Measurements from ENCODE around the gene PDE4DIP.
"Not testable (repeated sequence)": the region's sequence is repeated elsewhere in the genome, so short reads cannot be mapped to it uniquely, and the experiment has no call there.

The PDE4DIP gene

DNA sequence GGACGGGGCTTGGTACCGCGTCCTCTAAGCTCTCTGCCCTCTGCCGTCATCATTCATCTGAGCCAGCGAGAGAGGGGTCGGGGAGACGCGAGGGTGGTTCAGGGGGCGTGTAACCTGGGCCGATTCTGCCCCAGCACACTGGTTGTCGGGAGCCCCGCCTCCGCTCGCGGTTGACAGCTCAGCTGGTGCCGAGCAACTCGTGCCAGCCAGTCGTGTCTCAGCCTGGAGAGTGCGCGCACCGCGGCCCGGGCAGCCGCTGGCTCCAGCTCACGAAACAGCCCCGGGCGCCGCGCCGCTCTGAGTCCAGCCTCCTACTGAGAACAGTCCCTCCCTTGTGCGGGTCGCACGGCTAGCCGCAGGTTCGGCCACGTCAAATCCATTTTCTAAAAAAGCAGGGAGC lies at the start of gene PDE4DIP:
PDE4DIP (plus strand) TSS at position 209 of the 400 bp plus-strand sequence. CDS start 347 bp downstream, outside the sequence.
- H3K4me3 ChIP-seq (ENCODE audit: low read length); DNase-seq (ENCODE audit: low read depth): not testable (repeated sequence)

DNA sequence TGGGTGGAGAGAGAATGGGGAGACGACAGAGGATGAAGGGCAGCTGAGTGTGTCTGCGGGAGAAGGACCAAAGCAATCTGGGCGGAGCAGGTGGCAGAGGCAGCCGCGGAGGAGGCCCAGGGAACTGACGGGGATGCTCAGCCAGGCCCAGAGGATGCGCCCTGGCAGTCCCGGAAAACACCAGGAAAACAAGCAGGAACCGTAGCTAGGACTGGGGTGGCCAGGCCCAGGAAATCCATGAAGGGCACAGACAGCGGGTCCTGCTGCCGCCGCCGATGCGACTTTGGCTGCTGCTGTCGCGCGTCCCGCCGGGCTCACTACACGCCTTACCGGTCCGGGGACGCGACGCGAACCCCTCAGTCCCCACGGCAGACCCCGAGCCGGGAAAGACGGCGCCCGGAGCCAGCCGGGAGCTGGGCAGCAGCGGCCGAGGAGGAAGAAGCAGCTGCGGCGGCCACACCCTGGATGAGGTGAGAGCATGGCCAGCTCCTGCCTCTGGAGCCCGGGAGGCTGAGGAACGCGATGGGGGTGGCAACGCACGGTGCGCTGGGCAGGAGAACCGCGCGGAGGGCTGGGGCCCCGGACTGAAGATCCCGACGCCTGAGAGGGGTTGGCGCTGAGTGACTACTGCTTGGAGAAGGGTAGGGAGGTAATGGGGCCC lies 35.8 kb upstream of the PDE4DIP start:
- not testable (repeated sequence) for DNase-seq (ENCODE audit: low read depth)

DNA sequence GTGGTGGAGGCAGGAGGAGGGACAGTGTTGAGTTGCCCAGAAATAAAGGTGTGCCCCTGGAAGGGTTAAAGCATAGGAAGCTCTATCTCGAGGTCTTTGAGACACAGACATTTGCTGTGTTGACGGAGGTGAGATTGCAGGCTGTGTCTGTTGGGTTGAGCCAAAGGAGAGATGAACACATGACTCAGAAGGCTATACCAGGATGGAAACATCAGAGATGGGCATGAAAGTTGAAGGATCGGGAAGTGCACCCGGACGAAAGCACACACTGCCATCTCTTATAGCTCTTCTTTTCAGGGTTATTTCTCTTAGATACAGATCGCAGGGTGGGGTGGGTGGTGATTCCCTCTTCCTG lies 35.3 kb upstream of the PDE4DIP start:
- H3K4me3 ChIP-seq (ENCODE audit: low read length); DNase-seq (ENCODE audit: low read depth): not testable (repeated sequence)

More for the DNA sequence above, 35.8 kb upstream of the PDE4DIP start:
- not testable (repeated sequence) for H3K4me3 ChIP-seq (ENCODE audit: low read length)

DNA sequence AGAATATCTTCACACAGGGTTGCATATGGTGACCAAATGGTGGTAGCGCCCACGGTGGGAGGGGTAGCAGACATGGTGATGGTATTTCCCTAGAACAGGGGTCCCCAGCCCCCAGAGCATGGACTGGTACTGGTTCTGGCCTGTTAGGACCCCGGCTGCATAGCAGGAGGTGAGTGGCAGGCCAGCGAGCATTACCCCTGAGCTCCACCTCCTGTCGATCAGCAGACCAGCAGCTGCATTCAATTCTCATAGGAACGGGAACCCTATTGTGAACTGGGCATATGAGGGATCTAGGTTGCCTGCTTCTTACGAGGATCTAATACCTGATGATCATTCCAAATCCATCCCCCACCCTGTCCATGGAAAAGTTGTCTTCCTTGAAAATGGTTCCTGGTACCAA lies 22.0 kb upstream of the PDE4DIP start:
- not testable (repeated sequence) for H3K4me3 ChIP-seq (ENCODE audit: low read length); DNase-seq (ENCODE audit: low read depth)

DNA sequence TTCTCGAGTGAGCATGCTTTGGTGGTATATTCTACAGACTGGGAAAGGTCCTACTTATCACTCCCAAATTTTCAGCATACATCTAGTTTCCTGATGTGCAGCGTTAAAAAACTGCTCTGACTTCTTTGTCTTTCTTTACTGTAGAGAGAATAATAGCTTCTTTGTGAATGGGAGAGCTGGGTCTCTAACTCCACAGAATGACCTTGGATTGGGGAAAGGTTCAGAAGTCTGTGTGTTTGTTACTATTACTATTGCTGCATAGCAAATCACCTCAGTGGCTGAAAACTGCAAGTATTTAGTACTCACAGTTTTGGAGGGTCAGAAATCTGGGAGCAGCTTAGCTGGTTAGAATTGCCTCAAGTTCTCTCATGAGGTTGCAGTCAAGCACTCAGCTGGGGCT lies 20.4 kb upstream of the PDE4DIP start:
- H3K4me3 ChIP-seq (ENCODE audit: low read length); DNase-seq (ENCODE audit: low read depth): not testable (repeated sequence)

DNA sequence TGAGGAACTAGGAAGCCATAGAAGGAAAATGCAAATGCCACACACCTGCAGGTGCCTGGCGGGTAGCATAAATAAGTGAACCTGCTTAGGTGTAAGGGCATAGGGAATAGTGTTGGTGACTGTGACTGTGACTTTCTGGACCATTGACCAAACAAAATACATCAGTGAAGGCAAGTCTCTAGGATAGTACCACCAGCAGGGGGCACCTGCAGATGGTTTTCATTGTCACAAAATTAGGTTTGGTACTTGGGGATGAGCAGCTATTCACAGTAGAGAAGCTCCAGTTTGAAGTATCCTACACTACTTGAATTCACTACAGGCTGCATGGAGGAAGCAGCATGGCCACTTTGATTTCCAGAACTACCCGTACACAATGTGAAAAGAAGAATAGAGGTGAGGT lies 19.2 kb upstream of the PDE4DIP start:
- H3K4me3 ChIP-seq (ENCODE audit: low read length); DNase-seq (ENCODE audit: low read depth): not testable (repeated sequence)

DNA sequence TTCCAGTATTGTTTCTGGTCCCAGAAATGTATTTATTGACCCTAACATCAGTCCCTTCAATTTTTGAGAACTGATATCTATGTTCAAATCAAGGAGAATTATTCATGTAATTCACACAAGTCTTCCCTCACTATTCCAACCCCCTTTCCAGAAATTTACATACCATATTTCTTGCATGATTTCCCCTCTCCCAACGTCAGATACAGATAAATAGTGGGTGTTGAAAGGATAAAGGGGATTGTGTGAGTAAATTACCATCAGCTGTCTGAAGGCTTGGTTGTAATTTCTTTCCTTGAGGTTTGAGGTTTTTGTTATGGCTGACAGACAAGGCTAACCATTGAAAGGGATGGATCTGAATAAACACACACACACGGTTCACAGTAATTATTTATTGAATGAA lies 15.7 kb upstream of the PDE4DIP start:
- DNase-seq (ENCODE audit: low read depth); H3K4me3 ChIP-seq (ENCODE audit: low read length): not testable (repeated sequence)

DNA sequence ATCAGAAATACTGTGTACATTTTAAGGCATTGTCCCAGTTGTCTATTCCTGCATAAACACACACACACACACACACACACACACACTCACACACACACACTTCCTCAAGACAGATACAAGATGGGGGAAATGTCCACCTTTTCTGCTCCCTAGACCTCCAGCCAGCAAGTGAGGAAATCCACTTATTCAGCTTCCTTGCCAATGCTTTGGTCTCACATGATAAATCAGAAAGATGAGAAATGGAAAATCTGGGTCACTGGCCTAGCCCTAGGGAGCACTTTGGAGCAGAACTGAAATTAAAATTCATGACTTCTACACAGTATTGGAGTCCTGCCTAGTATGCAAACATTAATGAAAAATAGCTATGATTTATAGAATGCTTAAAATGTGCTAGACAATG lies 15.3 kb upstream of the PDE4DIP start:
- not testable (repeated sequence) for DNase-seq (ENCODE audit: low read depth)

DNA sequence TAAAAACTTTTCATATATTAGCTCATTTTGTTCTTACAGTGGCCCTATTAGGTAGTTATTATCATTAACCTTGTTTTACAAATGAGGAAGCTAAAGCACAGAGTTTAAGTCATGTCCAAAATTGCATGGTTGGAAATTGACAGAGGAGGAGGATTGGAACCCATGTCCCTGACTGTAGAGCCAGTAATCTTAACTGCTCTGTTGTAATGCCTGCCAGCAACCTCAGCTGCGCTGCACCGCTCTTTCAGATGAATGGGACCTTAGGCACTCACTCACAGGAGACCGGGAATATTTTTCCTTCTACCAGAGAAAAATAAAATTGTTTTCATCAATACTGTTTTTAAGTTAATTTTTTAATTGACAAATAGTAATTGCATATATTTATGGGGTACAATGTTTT lies 14.9 kb upstream of the PDE4DIP start:
- DNase-seq (ENCODE audit: low read depth); H3K4me3 ChIP-seq (ENCODE audit: low read length): not testable (repeated sequence)

More for the DNA sequence above, 15.3 kb upstream of the PDE4DIP start:
- not testable (repeated sequence) for H3K4me3 ChIP-seq (ENCODE audit: low read length)

DNA sequence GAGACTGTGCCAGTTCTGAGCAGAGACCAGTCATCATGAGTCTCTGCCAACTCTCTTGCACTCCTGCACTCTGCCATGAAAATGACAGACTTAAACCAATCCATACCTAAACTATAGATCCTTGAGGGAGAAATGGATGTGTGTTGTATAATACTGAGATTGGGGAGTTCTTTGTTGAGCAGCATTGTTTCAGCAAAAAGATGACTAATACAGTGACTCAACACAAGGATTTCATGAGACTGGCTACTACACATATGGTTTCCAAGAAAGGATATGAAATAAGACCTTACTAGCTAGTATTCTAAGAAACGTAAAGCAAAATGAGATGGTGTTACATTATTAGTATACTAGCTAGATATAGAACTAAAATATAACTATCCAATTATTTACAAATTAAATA lies 3.0 kb upstream of the PDE4DIP start:
- not testable (repeated sequence) for DNase-seq (ENCODE audit: low read depth); H3K4me3 ChIP-seq (ENCODE audit: low read length)

DNA sequence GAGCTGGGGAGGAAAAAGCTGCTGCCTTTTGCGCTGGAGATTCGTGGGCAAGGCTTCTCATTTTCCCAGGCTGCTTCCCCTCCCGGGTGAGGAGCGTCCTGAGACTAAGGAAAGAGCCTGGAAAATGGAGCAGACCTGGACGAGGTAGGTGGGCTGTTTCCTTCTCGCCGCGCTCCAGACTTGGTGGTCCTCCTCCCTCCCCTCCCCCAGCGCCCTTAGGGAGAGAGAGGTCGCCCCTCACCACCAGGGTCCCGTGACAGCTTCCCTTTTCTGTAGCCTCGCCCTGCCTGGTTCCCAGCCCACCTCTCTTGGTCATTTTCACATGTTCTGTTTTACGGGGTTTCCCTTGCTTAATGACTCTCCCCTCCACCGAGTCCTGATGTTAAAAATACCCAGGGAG lies 423 bp downstream of the PDE4DIP start:
- DNase-seq (ENCODE audit: low read depth); H3K4me3 ChIP-seq (ENCODE audit: low read length): not testable (repeated sequence)

DNA sequence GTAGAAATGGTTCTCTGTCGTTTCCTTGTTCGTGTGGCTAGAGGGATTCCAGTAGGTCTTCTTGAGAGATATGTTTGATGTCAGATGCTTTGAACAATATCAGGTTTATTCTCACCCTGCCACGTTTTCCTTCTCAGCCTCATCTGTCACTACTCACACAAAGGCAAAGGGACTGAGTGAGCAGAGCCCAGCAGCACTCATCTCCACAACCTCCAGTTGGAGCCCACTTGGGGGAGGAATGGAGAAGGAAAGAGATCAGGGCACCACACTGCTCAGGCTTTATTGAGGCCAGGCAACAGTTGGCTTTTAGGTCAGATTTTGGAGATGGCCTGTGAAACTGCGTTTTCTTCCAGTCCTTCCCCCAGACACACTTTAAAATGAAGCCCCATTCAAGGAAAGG lies 840 bp downstream of the PDE4DIP start:
- not testable (repeated sequence) for DNase-seq (ENCODE audit: low read depth); H3K4me3 ChIP-seq (ENCODE audit: low read length)

DNA sequence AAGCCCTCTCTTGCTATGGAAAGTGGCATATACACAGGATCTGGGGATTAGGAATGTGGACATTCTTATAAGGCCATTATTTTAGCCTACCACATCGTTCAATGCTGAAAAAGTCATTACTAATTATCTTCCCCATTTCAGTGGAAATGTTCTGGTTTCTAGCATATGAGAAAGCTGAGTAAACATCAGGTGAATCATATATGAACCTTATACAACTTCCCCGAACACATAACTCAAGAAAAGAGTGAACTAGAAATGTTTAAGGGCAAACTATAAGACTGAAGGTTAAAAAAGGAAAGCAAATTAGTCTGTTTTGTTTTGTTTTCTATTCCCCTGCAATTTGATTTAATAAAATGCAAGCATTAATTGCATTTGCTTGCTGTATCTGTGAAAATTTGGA lies 6.1 kb downstream of the PDE4DIP start:
- H3K4me3 ChIP-seq (ENCODE audit: low read length); DNase-seq (ENCODE audit: low read depth): not testable (repeated sequence)

DNA sequence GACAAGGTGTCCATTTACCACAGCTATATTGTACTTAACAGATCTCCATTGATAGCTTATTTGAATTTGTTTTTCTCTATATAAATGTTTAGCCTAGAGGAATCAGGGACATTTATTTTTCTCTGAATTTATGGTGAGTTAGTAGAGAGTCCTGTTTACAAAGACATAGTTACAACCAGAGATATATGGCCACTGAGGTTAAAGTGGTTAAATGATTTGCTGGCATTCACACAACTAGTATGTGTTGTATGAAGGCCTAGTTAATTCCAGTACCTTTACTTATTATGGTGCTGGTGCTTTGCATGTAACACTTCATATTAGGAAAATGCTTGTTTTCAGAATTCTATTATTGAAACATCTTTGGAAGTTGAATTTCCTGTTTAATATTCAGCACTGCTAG lies 6.6 kb downstream of the PDE4DIP start:
- not testable (repeated sequence) for DNase-seq (ENCODE audit: low read depth); H3K4me3 ChIP-seq (ENCODE audit: low read length)

DNA sequence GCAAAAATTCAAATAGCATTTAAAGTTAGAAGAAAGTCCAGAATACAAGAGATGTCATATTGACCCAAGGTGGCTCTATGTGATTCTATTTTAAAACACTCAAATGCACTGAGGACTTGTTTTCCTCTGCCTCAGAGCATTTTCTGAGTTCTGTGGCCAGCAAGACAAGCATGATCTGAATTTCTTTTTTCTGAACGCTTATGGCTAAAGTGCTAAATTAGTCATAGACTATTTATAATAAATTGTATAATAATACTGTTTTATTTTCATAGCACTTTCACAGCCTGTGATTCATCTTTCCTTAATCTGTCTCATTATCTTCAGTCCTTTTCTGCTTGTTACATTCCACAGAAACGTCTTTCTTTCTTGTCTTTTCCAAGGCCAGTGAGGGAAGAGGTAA lies 7.5 kb downstream of the PDE4DIP start:
- H3K4me3 ChIP-seq (ENCODE audit: low read length); DNase-seq (ENCODE audit: low read depth): not testable (repeated sequence)

DNA sequence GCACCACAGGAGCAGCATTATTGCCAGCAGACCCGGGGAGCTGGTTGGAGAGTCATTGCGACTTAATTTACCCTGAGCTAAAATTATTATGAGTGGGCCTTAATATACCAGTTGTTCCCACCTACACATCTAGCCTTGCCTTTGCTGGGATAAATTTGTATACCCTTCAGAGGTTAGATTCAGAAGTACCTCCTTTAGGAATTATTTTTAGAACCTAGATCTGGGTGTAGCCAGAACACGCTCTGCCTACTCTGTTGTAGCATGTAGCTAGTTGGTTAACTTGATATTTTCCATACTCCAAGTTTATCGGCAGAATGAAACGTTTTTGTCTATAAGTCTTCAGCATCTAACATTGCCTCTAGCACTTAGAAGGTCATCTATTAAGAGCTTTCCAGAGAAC lies 9.1 kb downstream of the PDE4DIP start:
- not testable (repeated sequence) for DNase-seq (ENCODE audit: low read depth); H3K4me3 ChIP-seq (ENCODE audit: low read length)

DNA sequence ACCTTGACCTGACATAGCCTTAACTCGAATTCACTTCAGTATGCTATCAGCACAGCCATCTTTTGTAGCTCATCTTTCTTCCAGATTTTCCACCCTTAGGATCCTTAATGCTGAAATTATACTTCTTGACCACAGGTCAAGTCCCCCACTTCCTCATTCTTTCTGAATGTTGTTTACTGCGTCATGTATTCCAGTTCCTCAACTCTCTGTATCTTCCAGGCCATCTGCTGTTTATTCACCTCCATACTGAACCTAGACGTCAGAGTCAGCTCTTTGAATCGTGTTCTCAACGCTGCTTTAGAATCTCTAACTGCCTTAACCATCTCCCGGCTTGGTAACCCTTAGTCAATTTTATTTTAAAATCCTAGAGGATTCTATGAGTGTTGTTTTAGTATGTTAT lies 9.8 kb downstream of the PDE4DIP start:
- not testable (repeated sequence) for DNase-seq (ENCODE audit: low read depth); H3K4me3 ChIP-seq (ENCODE audit: low read length)

DNA sequence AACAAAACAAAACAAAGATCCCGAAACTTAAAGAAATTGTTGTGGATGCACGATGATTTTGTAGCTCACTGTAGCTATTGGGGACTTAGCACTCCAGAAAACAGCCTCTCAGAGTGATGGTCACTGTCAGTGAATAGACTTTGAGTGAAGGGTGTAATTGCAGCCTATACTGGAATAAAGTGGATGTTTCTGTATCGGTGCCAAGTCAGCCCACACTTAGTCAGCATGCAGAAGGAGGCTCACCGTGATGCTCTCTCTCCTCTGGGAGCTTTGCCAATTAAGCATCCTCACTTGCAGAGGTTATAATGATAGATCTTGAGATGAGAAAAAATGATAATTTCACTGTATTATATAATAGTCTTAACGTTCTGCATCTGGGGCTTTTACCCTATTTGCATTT lies 11.1 kb downstream of the PDE4DIP start:
- not testable (repeated sequence) for DNase-seq (ENCODE audit: low read depth); H3K4me3 ChIP-seq (ENCODE audit: low read length)

DNA sequence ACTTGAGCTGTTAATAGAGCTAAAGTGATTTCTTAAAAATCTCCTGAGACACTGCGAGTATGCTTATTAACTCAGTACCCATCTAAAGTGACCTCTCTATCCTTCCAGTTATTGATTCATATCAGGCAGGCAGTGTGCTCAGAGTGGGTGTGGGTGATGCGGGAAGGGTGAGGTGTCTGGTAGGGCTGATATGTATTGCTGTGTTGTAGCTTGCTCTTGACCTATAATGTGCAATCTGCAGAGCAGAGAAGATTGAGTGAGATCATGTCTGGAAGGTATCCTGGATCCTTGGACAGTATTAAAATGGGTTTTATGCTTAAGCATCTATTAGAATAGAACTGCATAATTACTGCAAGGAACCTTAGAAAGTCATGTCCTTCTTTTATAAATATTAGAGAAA lies 15.8 kb downstream of the PDE4DIP start:
- not testable (repeated sequence) for H3K4me3 ChIP-seq (ENCODE audit: low read length); DNase-seq (ENCODE audit: low read depth)

DNA sequence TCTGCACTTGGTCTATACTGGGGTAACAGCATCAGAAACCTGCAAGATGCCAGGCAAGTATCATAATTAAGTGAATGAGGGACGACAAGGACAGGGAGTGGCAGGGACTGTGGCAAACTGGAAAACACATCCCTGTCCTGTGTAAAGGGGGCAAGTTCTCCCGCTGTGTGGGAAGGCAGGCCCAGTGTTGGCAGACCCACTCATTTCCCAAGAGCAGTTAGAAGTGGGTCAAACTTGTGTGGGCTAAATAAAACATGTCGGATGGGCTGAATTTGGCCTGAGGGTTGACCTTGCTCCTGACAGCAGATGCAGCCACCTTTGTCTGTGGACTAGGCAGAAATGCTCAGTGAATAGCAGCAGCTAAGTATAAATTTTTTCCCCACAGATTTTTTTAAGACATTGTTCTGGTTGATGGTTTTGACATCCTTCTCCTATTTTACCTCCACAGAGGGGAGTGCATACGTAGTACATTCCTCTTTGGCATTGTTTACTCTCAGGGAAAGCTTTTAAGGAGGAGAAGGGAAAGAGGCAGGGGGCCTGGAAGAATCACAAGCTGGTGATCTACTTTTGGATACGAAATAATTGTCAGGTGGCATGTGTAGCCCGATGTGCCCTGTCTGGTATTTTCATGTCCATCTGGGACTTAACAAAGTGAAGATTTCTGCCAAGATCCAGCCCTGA lies 16.5 kb downstream of the PDE4DIP start:
- not testable (repeated sequence) for DNase-seq (ENCODE audit: low read depth); H3K4me3 ChIP-seq (ENCODE audit: low read length)

DNA sequence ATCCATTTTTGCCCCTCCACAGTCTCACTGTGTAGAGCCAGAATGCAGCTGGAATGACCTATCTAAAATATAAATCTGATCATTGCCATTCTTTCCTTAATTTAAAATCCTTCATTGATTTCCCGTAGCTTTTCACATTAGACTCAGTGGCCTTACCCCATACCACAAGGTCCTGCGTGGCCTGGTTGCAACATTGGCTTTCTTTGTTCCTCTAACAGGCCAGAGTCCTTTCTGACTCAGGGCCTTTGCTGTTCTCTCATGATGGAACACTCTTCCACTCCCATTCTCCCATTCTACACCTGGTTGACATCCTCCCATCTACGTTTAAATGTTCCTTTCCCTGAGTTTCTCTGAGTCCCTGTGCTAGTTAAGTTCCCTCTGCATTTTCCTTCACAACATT lies 18.4 kb downstream of the PDE4DIP start:
- H3K4me3 ChIP-seq (ENCODE audit: low read length); DNase-seq (ENCODE audit: low read depth): not testable (repeated sequence)
